ENCODE data around the gene SDC3.
"Not testable (repeated sequence)": the region's sequence is repeated elsewhere in the genome, so short reads cannot be mapped to it uniquely, and the experiment has no call there.

The SDC3 gene

DNA sequence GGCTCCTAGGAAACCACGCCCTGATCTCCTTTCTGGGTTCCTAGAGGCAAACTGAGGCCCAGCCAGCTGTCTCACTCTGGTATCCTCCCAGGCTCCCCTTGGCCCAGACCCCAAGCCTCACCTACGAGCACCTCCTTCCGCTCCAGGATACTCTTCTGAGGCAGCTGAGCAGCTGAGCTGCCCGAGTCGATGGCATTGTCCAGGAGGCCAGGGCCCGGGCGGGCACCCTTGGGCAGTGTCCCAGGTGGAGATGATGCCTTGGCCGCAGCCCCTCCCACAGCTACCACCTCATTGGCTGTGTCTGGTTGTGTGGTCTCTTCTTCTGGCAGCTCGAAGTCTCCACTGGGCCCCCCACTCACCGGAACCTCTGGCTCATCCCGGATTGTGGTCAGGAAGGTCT, 34.4 kb downstream of the SDC3 start:
- DNase-seq (ENCODE audit: low read depth): no peak

GRCh38 chr1:30872948-30873263, 35.7 kb downstream of the SDC3 start:
- no peak for DNase-seq (ENCODE audit: low read depth)

GRCh38 chr1:30872033-30872947, 36.3 kb downstream of the SDC3 start:
- no peak for DNase-seq (ENCODE audit: low read depth)

DNA sequence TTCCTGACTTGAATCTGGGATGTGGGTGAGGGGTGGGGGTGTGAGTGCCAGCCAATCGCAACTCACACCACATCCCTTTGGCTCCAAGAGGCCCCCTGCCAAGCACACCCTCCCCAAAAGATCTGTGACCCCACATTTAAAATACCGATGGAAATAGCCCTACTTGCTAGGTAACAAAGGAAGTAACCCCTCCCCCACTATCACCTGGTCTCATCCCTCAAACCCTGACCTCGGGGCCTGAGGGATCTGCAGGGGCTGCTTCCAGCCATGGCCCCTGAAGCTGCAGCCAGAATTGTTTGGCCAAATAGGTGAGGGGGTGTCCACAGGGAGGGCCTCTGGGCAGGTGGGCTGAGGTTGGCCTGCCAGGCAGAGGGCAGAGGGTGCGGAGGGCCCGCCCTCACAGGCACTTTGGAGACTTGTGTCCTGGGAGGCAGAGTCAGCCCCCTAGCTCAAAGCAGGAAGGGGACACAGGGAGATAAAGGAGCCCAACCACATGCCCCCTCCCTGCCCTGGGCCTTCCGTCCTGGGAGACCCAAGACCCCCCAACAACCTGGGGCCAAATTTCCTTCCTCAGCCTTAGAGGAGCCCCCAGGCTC, 37.2 kb downstream of the SDC3 start:
- DNase-seq (ENCODE audit: low read depth): no peak

DNA sequence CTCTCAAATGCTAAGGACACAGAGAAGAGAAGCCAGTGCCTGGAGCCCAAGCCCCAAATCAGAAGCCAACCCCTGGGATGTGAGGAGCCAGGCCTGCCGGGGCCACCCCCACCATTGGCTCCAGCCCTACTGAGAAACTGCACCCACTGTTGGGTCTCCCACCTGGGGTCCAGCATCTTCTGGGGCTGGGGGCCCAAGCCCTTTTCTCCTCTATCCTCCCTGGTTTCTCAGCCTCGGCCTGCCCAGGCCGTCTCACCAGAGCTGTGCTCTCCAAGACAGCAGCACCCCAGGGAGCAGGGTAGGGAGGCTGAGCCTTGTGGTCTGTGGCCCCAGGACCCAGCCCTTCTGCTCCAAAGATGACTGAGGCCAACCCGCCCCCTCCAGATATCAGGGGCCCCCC, 37.9 kb downstream of the SDC3 start:
- no peak for DNase-seq (ENCODE audit: low read depth)

GRCh38 chr1:30870035-30870434, 38.5 kb downstream of the SDC3 start:
- DNase-seq (ENCODE audit: low read depth): no peak

DNA sequence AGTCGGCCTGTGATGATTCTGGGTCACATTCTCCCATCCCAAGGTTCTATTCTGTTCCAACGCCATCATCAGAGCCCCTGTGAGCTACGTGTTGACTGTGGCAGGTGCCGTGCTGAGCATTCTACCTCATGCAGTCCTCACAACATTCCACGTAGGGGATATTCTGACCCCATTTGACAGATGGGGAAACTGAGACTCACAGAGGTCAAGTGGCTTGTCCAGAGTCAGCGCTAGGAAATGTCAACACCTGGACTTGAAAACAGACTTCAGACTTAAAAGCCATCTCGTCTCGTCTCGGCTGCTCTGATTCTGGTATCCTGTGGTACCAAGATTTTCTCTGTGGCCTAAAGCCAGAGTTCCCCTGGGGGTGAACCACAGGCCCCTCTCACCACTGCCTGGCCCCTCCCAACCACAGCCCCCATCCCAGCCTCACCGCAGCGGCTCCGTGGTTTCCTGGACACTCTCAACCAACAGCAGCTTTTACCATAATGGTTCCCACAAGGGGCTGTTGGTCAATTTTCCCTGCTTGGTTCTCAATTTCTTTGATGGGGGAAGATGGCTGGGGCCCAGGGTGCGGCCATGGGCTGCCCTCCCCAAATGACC, 39.6 kb downstream of the SDC3 start:
- no peak for DNase-seq (ENCODE audit: low read depth)

GRCh38 chr1:30868057-30868456, 40.5 kb downstream of the SDC3 start:
- not testable (repeated sequence) for DNase-seq (ENCODE audit: low read depth)

- no peak for DNase-seq (ENCODE audit: low read depth)
Measured at GRCh38 chr1:30867537-30867936, 41.0 kb downstream of the SDC3 start.

- no peak for DNase-seq (ENCODE audit: low read depth)
Measured at GRCh38 chr1:30866594-30866993, 42.0 kb downstream of the SDC3 start.

DNA sequence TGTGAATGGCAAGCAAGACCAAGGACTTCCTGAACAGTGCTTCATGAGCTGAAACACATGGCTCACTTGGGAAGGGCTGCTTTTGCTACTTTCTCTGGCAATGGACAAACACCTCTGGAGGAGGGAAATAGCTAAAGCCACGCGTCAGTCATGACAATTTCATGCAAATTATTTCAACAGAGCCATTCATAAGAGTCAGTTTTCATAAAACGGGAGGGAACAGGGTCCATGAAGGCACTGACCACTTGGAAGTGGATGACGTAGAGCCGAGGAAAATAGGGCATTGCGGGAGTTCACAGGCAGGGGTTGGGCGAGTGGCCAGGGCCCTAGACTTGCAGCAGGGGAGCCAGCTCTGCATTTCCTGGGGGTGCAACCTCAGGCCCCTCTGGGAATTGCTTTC, 43.9 kb downstream of the SDC3 start:
- DNase-seq (ENCODE audit: low read depth): no peak

GRCh38 chr1:30863858-30864604, 44.5 kb downstream of the SDC3 start:
- DNase-seq (ENCODE audit: low read depth): no peak

GRCh38 chr1:30860320-30860652, 48.3 kb downstream of the SDC3 start:
- no peak for DNase-seq (ENCODE audit: low read depth)

DNA sequence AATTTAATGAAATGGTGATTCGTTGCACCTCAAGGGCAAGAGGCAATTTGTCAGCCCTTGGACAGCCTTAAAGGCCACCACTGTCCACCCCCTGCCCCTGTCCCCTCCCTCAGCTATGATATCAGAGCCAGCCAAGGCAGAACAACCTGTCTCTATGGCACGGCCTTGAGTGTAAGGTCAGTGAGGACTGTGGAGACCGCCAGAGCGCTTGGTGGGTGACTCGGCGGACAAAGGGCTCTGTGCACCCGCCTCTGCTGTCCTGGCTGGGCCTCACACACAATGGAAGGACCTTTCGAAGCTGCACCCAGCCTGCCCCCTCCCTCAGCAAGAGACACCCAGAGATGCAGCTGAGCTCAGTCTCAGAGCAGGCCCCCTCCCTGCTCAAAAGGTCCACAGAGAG, 50.6 kb downstream of the SDC3 start:
- DNase-seq (ENCODE audit: low read depth): no peak

DNA sequence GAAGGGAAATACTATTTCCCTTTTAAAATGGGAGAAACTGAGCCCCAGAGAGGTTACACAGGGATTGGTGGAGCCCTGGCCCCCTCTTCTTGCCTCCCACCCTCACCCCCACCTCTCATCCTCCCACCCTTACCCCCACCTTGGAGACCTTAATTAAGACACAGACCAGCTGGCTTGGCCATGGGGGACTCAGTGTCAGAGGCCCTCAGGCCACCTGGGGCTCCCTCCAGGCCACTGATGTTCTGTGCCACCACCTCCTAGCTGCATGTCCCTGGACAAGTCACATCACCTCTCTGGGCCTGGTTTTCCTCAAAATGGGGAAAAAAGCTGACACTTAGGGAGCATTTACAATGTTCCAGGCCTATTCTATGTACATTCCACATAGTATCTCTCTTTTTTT, 51.5 kb downstream of the SDC3 start:
- no peak for DNase-seq (ENCODE audit: low read depth)

GRCh38 chr1:30856260-30856790, 52.2 kb downstream of the SDC3 start:
- DNase-seq (ENCODE audit: low read depth): no peak

DNA sequence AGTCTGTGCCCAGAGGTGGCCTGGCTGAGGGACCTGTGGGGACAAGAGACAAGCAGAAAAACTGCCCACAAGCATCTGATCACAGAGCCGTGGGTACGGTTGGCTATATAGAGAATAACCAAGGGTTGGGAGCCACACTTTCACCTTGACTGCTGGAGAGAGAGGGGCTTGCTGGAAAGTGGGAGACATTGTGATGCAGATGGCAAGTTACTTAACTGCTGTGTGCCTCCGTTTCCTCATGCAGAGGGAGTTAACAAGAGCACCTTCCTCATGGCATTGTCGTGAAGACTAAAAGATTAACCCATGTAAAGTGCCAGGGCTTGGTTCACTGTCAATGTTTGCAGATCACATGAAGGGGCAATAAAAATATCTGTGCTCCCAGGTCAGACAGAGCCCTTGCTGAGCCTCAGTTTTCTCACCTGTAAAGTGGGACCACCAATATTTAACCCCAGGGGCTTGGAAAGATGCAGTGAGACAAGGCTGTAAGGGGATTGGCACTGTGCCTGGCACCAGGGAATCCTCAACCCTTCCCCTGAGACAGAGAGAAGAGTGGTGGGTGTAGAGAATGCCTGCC, 52.8 kb downstream of the SDC3 start:
- DNase-seq (ENCODE audit: low read depth): no peak

DNA sequence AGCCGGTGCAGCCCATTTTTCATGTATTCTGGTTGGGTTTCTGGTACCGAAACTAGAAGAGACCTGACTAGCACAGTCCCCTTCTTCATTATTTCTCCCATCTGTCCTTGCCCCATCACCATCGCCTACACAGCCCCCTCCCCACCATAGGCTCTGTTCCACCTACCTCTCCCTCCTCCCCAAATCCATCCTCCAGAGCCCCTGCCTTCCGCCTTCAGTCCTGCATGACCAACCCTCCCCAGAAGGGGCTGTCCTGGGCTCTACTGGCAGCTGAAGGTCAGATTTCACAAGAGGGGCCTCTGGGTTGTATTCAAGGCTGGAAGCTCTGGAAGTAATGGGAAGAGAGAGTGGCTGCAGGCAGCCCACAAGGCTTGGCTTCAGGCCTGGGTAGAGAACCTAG, 55.2 kb downstream of the SDC3 start:
- DNase-seq (ENCODE audit: low read depth): no peak

- no peak for DNase-seq (ENCODE audit: low read depth)
Measured at GRCh38 chr1:30852026-30852425, 56.5 kb downstream of the SDC3 start.

DNA sequence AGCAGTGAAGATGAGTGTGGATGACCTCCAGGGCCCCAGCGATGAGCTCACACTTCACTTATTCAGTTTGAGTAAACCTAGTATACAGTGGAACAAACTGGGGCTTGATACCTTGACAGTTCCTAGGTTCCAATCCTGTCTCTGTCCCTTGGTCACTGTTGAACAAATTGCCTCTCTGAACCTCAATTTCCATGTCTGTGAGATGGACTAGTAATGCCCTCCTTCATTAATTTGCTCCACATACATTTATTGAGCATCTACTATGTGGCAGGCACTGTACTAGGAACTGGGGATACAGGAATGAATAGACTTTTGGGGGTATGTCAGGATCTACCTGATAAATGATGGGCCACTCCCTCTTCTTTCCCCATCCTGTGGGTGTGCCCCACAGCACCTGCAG, 57.3 kb downstream of the SDC3 start:
- no peak for DNase-seq (ENCODE audit: low read depth)

GRCh38 chr1:30850607-30851006, 58.0 kb downstream of the SDC3 start:
- DNase-seq (ENCODE audit: low read depth): no peak

DNA sequence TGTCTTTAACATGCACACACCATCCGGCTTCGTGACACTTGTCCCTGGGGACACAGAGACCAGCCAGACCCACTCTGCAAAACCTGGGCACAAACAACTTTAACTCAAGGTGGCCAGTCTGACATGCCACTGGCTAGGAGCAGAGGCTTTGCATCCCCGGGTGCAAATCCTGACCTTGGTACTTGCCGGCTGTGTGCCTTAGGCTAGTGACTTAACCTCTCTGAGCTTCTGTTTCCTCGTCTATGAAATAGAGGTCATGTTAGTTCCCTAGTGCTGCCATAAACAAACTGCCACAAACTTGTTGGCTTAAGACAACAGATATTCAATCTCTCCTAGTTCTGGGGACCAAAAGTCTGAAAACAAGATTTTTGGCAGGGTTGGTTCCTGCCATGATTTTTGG, 60.4 kb downstream of the SDC3 start:
- DNase-seq (ENCODE audit: low read depth): no peak
